K562 (cell line): Measurements from ENCODE around the gene SH3BGRL3. TPM values are rescaled to one million over a fixed set of nuclear protein-coding genes. Genes with fewer than 3 reads are reported as not detected.
A peak's percentile ranks its signal among the peaks of the same experiment; 100 is the strongest.

Experiments
- ATAC-seq: fragments of 200-7000 bp; cut with Tn5 transposase; 3 replicates; pipeline ENCODE4 v1.9.1; 2020; ENCODE audit warnings: moderate library complexity
- BruUV-seq: library from RNA; stranded (reverse); fragments of 400-500 nt; replicated peaks from 2 replicates; lab custom pipeline; 2021; lab: Mats Ljungman, UMichigan
- CTCF ChIA-PET: fragments of 300-600 bp; formaldehyde crosslinking; extraction: SDS; loops from one replicate; lab custom pipeline; 2021; ENCODE audit warnings: low intra/inter-chr PET ratio; lab: Yijun Ruan, JAX
- POLR2A ChIA-PET: fragments of 300-600, 350-650 bp; sonication (Branson Sonifier 250); formaldehyde crosslinking; extraction: SDS; loops from one replicate; lab custom pipeline; 2021; ENCODE audit warnings: antibody characterized with exemption, inconsistent platforms; lab: Yijun Ruan, JAX
- DNase-seq, 4 experiments: peaks; one replicate each; pipeline versions ENCODE4 v3.0.0 to v3.0.0-alpha.2; 2011 to 2018; ENCODE audit warnings: low spot score in 3 of 4, mixed read lengths in 3 of 4; ENCODE audit errors: extremely low read depth in 1 of 4
- FAIRE-seq: peaks from 2 replicates; lab custom pipeline; 2011; peaks lifted over from hg19 to GRCh38; lab: Jason Lieb, UNC
- H2AFZ ChIP-seq: 2 replicates; pipeline ENCODE4 v1.6.0; 2011; ENCODE audit warnings: low read depth, low read length, control low read depth, inconsistent platforms
- H3K27ac ChIP-seq: fragments of 200-600 bp; 3 replicates; pipeline ENCODE4 v1.8.0; 2011; ENCODE audit warnings: low read depth, mild to moderate bottlenecking, control low read depth, inconsistent platforms, low read length, moderate library complexity, mixed read lengths; ENCODE audit errors: extremely low read depth
- H3K27me3 ChIP-seq, 2 experiments: fragments of 300-600 bp in 1 of 2; 2 replicates in 1 of 2; 3 replicates in 1 of 2; pipeline versions ENCODE4 v1.6.0 to v1.8.0; 2011; ENCODE audit warnings: inconsistent platforms in 2 of 2, low read length in 2 of 2, mild to moderate bottlenecking in 1 of 2, mixed read lengths in 1 of 2, moderate library complexity in 1 of 2; ENCODE audit not compliant: control insufficient read depth in 2 of 2, insufficient read depth in 2 of 2
- H3K36me3 ChIP-seq: fragments of 300-600 bp; 3 replicates; pipeline ENCODE4 v1.8.0; 2011; ENCODE audit warnings: mild to moderate bottlenecking, low read length, inconsistent platforms; ENCODE audit not compliant: control insufficient read depth, insufficient read depth
- H3K4me1 ChIP-seq, 2 experiments: fragments of 200-600 bp in 1 of 2; replicated peaks in 1 of 2; 2 replicates in 1 of 2; 3 replicates in 1 of 2; pipeline versions ENCODE4 v1.5.1 to v1.8.0; 2011; ENCODE audit warnings: inconsistent platforms in 2 of 2, low read length in 2 of 2, mild to moderate bottlenecking in 1 of 2, mixed read lengths in 1 of 2, moderate library complexity in 1 of 2; ENCODE audit not compliant: control insufficient read depth in 2 of 2, insufficient read depth in 2 of 2
- H3K4me2 ChIP-seq: 2 replicates; pipeline ENCODE4 v1.6.1; 2011; ENCODE audit warnings: low read length, control low read depth, inconsistent platforms, mixed read lengths; ENCODE audit not compliant: insufficient read depth
- H3K4me3 ChIP-seq: fragments of 200-600 bp; sonication (generic), shearing (Covaris generic); 2 replicates; pipeline ENCODE4 v1.5.1; 2016; ENCODE audit warnings: control low read depth, inconsistent platforms
- H3K79me2 ChIP-seq: fragments of 200-600 bp; 3 replicates; pipeline ENCODE4 v1.8.0; 2011; ENCODE audit warnings: low read length, inconsistent platforms; ENCODE audit not compliant: control insufficient read depth, insufficient read depth
- H3K9ac ChIP-seq, 2 experiments: 2 replicates each; pipeline versions ENCODE4 v1.6.0 to v1.6.1; 2011; ENCODE audit warnings: low read depth in 2 of 2, low read length in 2 of 2, control low read depth in 1 of 2, inconsistent platforms in 1 of 2, mild to moderate bottlenecking in 1 of 2, mixed read lengths in 1 of 2; ENCODE audit not compliant: insufficient read depth in 1 of 2
- H3K9me1 ChIP-seq: one replicate; pipeline ENCODE4 v1.6.0; 2011; ENCODE audit warnings: inconsistent platforms, mild to moderate bottlenecking, low read length, moderate library complexity; ENCODE audit not compliant: control insufficient read depth, insufficient read depth
- H3K9me3 ChIP-seq: replicated peaks from 2 replicates; pipeline ENCODE4 v1.5.1; 2011; ENCODE audit warnings: low read depth, low read length, inconsistent platforms; ENCODE audit not compliant: control insufficient read depth, insufficient read depth
- H4K20me1 ChIP-seq: replicated peaks from 2 replicates; pipeline ENCODE4 v1.6.1; 2011; ENCODE audit warnings: low read length, inconsistent platforms, mixed read lengths; ENCODE audit not compliant: control insufficient read depth, insufficient read depth
- BDP1 ChIP-seq: IDR thresholded peaks from 3 replicates; pipeline ENCODE4 v1.6.1; 2011; ENCODE audit not compliant: insufficient read length, insufficient read depth
- EP300 ChIP-seq: IDR thresholded peaks from 2 replicates; pipeline ENCODE4 v1.6.1; 2012; ENCODE audit warnings: low read length, improper control_type of control experiment
- HDAC8 ChIP-seq: fragments of 450-650 bp; IDR thresholded peaks from 2 replicates; pipeline ENCODE4 v1.6.1; 2016; ENCODE audit warnings: mild to moderate bottlenecking, missing genetic modification characterization, moderate library complexity, missing compliant biosample characterization
- NCOR1 ChIP-seq: fragments of 450-650 bp; IDR thresholded peaks from 2 replicates; pipeline ENCODE4 v1.6.1; 2016; ENCODE audit warnings: mild to moderate bottlenecking, moderate library complexity
- NR2F6 ChIP-seq: fragments of 450-650 bp; formaldehyde crosslinking; IDR thresholded peaks from 2 replicates; pipeline ENCODE4 v1.4.0; 2020; ENCODE audit warnings: mild to moderate bottlenecking
- NR3C1 ChIP-seq: sonication (generic); formaldehyde crosslinking; IDR thresholded peaks from 2 replicates; pipeline ENCODE4 v1.8.1; 2022; ENCODE audit warnings: missing genetic modification reagents
- NUFIP1 ChIP-seq: fragments of 450-650 bp; IDR thresholded peaks from 2 replicates; pipeline ENCODE4 v1.6.1; 2018; ENCODE audit not compliant: partially characterized antibody
- PHF21A ChIP-seq: fragments of 450-650 bp; IDR thresholded peaks from 2 replicates; pipeline ENCODE4 v1.6.1; 2017; ENCODE audit warnings: low read depth, borderline replicate concordance
- SMAD4 ChIP-seq: fragments of 250-450 bp; sonication (Bioruptor Pico); conservative IDR thresholded peaks from 2 replicates; pipeline ENCODE4 v1.8.0; 2021; ENCODE audit warnings: inconsistent platforms, mild to moderate bottlenecking, moderate library complexity
- SMARCB1 ChIP-seq: IDR thresholded peaks from 2 replicates; pipeline ENCODE4 v1.6.1; 2011; ENCODE audit warnings: improper control_type of control experiment, low read depth; ENCODE audit not compliant: insufficient read length
- TCF3 ChIP-seq: sonication (generic); formaldehyde crosslinking; IDR thresholded peaks from 2 replicates; pipeline ENCODE4 v1.4.0; 2020; ENCODE audit warnings: mild to moderate bottlenecking, missing genetic modification reagents
- ZNF232 ChIP-seq: sonication (generic); formaldehyde crosslinking; IDR thresholded peaks from 2 replicates; pipeline ENCODE4 v1.8.0; 2022; ENCODE audit warnings: mild to moderate bottlenecking, missing genetic modification reagents
- ZNF778 ChIP-seq: fragments of 450-650 bp; formaldehyde crosslinking; IDR thresholded peaks from 2 replicates; pipeline ENCODE4 v1.4.0; 2020; ENCODE audit warnings: mild to moderate bottlenecking, moderate library complexity
- WGBS: fragments of 100-300 bp; shearing (Covaris generic); methylation state at CpG from one replicate; pipeline ENCODE4 v1.1.6; 2016; ENCODE audit warnings: low coverage, mixed read lengths; ENCODE audit not compliant: insufficient coverage; ENCODE audit errors: missing lambda C conversion rate; 5-methylcytosine and 5-hydroxymethylcytosine counted together
- in situ Hi-C: fragments of 300-500 bp; cut with MboI; formaldehyde crosslinking; loops from 4 replicates; pipeline ENCODE4 v1.15.0; 2018; ENCODE audit warnings: inconsistent platforms, mixed read lengths
- intact Hi-C: fragments of 100-400 bp; cut with micrococcal nuclease; formaldehyde crosslinking; loops from 2 replicates; pipeline ENCODE4 v1.14.2; 2022
- polyA plus RNA-seq, 8 experiments: library from polyadenylated mRNA; depleted of rRNA in 4 of 8; stranded (reverse) in 5 of 8; unstranded in 3 of 8; fragments of >200 nt; fragmentation: Nextera tagmentation in 2 of 8; fragmentation: Illumina TruSeq in 1 of 8; extraction: Ambion mirVana in 2 of 8; extraction: Trizol in 1 of 8; gene quantifications; 2 replicates each; pipeline versions ENCODE4 v1.2.1 to v1.2.3, GENCODE V29; 2011 to 2014; ENCODE audit warnings: inconsistent platforms in 1 of 8, missing spikeins in 1 of 8
- total RNA-seq, 7 experiments: library from RNA; depleted of rRNA in 6 of 7; stranded (reverse); fragments of >200 nt in 6 of 7; fragmentation: Illumina TruSeq in 2 of 7; extraction: Trizol in 2 of 7; gene quantifications; 2 replicates each; pipeline versions ENCODE4 v1.2.1 to v1.2.3, GENCODE V29; 2011 to 2021; ENCODE audit warnings: low replicate concordance in 1 of 7
- TF ChIP-seq, protein P1 (sequence below): fragments of 450-650 bp; IDR thresholded peaks from 2 replicates; pipeline ENCODE4 v1.6.1; 2016
- TF ChIP-seq, protein P2 (sequence below): fragments of 450-650 bp; formaldehyde crosslinking; IDR thresholded peaks from 2 replicates; pipeline ENCODE4 v1.4.0; 2020; ENCODE audit warnings: mild to moderate bottlenecking, moderate library complexity
- TF ChIP-seq, protein P3 (sequence below): IDR thresholded peaks from 2 replicates; pipeline ENCODE4 v1.6.1; 2011; ENCODE audit warnings: borderline replicate concordance, low read depth, mild to moderate bottlenecking, moderate library complexity, low read length; ENCODE audit not compliant: insufficient read depth, poor library complexity, severe bottlenecking

SH3BGRL3 gene
- total and polyA plus RNA-seq, 9 of the 15 experiments (the other 6 are each of a cell fraction or from before 2014, with no cell fraction given): 30.3 to 140 (median 54.2) TPM

DNA sequence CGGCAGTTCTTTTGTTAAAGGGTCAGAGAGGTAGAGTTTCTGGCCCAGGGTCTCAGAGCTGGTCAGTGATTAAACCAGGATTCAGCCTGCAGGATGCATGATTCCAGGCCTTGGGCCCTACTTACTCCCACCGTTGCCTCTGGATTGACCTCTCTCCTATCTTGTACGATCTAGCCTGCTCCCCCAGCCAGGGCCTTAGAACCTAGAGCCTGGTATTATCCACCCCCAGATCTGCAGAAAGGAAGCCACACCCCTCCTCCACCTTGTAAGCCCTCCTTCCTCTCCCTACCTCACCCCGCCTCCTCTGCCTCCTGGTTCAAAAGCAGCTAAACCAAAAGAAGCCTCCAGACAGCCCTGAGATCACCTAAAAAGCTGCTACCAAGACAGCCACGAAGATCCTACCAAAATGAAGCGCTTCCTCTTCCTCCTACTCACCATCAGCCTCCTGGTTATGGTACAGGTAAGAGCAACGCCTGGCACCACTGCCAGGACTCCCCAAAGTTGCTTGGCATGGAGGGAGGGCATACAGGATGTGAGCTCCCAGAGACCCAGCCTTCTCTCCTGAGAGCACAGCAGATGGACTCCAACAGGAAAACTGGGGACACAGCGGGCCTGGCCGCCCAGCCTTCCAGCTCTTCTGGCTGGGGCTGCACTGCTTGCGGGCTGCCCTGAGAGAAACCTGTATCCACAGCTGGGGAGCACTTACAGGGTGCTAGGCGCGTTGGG lies 37.9 kb downstream of the SH3BGRL3 start, which contains the start of gene CD52:
CD52 (plus strand) TSS at position 347 of the 726 bp plus-strand sequence; CDS start at position 407, 60 bp downstream.
- H3K4me1 ChIP-seq: peaks cover 57 to 58% of the 10 kb centered on the region in 2 experiments
- H3K27me3 ChIP-seq: no peaks in the 10 kb centered on the region
- peaks cover 10% of the 10 kb centered on the region; the same call in 2 of the 3 replicates for H3K36me3 ChIP-seq
- H3K9ac ChIP-seq: peak within 1 kb of the TSS; percentile 48 to 87
- in situ Hi-C loops: no loop called here
- POLR2A ChIA-PET: interaction anchor here (0.5 to 2.5 kb wide), 16 partner anchors 10 to 243 kb away, joined by 3 to 13 read pairs (median 4); partner anchors contain the start of genes PDIK1L and UBXN11
- no peaks in the 10 kb centered on the region for H3K9me1 ChIP-seq
- TSS peak; percentile 85 for BruUV-seq
- ATAC-seq: peak; percentile 77
- peak; percentile 86 for FAIRE-seq
- H3K4me3 ChIP-seq: peak within 1 kb of the TSS; percentile 21; the same call in 1 of the 2 replicates
- peaks cover 2% of the 10 kb centered on the region; the same call in 1 of the 3 replicates for H3K79me2 ChIP-seq
- peak within 1 kb of the TSS; percentile 79 for H2AFZ ChIP-seq
- H3K9me3 ChIP-seq: no peaks in the 10 kb centered on the region
- 26% methylated on average over 12 of the region's 12 CpGs for WGBS
- intact Hi-C loops: no loop called here
- H3K4me2 ChIP-seq: peak within 1 kb of the TSS; percentile 80
- H3K27ac ChIP-seq: peak within 1 kb of the TSS; percentile 68
- peak; percentile 86 to 90 (median 90) for DNase-seq
- CTCF ChIA-PET: interaction anchor here (0.5 kb wide), 1 partner anchor 212 kb away, joined by 3 read pairs; no protein-coding TSS in a partner anchor
- H4K20me1 ChIP-seq: no peaks in the 10 kb centered on the region
- no peak for TF ChIP-seq SMARCB1
- TF ChIP-seq BDP1: no peak
- no peak for TF ChIP-seq NCOR1
- TF ChIP-seq PHF21A: no peak
- TF ChIP-seq NR3C1 (CRISPR knock-in tag): no peak
- no peak for TF ChIP-seq TCF3 (CRISPR knock-in tag)
- TF ChIP-seq HDAC8 (tag): no peak
- TF ChIP-seq, protein P1, sequence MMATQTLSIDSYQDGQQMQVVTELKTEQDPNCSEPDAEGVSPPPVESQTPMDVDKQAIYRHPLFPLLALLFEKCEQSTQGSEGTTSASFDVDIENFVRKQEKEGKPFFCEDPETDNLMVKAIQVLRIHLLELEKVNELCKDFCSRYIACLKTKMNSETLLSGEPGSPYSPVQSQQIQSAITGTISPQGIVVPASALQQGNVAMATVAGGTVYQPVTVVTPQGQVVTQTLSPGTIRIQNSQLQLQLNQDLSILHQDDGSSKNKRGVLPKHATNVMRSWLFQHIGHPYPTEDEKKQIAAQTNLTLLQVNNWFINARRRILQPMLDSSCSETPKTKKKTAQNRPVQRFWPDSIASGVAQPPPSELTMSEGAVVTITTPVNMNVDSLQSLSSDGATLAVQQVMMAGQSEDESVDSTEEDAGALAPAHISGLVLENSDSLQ: no peak
- TF ChIP-seq EP300: peak; percentile 37
- TF ChIP-seq, protein P2, sequence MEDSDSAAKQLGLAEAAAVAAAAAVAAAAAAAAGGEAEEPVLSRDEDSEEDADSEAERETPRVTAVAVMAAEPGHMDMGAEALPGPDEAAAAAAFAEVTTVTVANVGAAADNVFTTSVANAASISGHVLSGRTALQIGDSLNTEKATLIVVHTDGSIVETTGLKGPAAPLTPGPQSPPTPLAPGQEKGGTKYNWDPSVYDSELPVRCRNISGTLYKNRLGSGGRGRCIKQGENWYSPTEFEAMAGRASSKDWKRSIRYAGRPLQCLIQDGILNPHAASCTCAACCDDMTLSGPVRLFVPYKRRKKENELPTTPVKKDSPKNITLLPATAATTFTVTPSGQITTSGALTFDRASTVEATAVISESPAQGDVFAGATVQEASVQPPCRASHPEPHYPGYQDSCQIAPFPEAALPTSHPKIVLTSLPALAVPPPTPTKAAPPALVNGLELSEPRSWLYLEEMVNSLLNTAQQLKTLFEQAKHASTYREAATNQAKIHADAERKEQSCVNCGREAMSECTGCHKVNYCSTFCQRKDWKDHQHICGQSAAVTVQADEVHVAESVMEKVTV (CRISPR knock-in tag): no peak
- no peak for TF ChIP-seq ZNF778
- TF ChIP-seq ZNF232 (CRISPR knock-in tag): no peak
- no peak for TF ChIP-seq NUFIP1
- TF ChIP-seq SMAD4: no peak
- TF ChIP-seq, protein P3, sequence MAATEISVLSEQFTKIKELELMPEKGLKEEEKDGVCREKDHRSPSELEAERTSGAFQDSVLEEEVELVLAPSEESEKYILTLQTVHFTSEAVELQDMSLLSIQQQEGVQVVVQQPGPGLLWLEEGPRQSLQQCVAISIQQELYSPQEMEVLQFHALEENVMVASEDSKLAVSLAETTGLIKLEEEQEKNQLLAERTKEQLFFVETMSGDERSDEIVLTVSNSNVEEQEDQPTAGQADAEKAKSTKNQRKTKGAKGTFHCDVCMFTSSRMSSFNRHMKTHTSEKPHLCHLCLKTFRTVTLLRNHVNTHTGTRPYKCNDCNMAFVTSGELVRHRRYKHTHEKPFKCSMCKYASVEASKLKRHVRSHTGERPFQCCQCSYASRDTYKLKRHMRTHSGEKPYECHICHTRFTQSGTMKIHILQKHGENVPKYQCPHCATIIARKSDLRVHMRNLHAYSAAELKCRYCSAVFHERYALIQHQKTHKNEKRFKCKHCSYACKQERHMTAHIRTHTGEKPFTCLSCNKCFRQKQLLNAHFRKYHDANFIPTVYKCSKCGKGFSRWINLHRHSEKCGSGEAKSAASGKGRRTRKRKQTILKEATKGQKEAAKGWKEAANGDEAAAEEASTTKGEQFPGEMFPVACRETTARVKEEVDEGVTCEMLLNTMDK: no peak
- no peak for TF ChIP-seq NR2F6 (CRISPR knock-in tag)
